Activated CD8-positive, alpha-beta memory T cell treated with anti-CD3 and anti-CD28 coated beads, Interleukin-2, amount 50 U/mL, for 24 hours (primary cell): Measurements from ENCODE around the gene EDN3.
"Not testable (repeated sequence)": the region's sequence is repeated elsewhere in the genome, so short reads cannot be mapped to it uniquely, and the experiment has no call there.

Experiments
- DNase-seq: peaks from one replicate; pipeline ENCODE4 v3.0.0-alpha.2; 2020; ENCODE audit errors: extremely low read depth

EDN3 gene

DNA sequence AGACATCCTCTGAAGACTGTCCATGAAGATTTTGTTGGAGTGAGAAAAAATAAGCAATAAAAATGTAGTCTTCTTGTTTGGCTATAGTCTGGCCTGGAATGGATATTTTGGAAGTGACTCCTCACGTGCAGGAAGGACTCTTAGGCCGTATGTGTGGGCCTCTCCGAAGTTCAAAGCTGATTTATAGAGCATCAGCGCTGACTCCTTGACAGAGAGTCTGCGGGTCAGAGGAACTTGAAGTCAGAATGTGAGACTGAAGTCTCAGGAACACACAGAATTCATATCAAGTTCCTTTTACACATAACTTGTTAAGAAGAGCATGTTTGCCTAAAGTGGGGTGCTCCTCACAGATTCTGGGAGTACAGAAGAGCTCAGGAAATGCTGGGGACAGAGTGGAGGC lies 36.1 kb downstream of the EDN3 start:
- no peak for DNase-seq

DNA sequence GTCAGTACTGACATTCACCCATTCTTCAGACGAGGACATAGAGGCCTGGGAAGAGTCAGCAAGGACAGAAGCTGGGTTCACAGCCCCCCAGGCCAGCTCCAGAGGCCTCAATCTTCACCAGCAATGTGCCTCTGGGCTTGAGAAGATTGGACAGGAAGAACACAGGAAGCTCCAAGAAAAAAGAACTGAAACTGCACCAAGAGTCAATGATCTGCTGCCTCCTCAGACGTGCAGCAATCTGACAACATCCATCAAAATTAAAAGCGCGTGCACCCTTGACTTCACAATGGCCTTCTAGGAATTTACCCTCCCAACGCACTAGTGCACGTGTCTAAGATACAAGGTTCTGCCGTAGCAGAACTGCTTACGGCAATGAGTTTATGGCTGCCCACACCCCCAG lies 38.0 kb downstream of the EDN3 start:
- not testable (repeated sequence) for DNase-seq

DNA sequence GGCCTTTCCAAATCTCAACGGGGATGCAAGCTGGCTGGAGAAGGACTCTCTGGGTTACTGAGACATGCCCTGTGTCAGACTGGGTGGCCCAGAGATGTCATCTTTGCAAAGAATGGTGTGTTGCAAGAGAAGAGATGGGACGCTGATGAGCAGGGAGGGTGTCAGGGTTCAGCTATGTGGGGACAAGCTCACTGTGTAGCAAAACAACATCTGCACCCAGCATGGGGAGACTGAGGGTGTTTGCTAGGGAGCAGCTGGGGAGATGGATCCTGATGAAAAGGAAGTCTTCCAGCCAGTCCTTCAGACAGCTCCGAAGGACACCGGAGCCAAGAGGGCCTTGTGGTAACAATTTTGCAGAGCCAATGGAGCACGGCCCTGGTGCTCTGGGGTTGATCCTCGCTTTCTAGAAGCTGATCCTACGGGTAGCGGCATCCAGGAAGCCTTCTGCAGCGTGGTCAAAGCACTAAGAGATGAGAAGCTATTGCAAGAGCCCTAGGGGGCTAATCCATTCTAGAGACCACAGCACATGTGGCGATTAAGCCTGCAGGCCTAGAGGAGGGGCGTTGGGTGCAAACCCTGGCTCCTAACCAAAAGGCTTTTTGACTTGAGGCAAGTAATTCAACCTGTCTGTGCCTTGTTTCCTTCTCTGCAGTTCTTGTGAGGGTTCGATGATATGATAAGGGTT lies 39.9 kb downstream of the EDN3 start:
- no peak for DNase-seq

DNA sequence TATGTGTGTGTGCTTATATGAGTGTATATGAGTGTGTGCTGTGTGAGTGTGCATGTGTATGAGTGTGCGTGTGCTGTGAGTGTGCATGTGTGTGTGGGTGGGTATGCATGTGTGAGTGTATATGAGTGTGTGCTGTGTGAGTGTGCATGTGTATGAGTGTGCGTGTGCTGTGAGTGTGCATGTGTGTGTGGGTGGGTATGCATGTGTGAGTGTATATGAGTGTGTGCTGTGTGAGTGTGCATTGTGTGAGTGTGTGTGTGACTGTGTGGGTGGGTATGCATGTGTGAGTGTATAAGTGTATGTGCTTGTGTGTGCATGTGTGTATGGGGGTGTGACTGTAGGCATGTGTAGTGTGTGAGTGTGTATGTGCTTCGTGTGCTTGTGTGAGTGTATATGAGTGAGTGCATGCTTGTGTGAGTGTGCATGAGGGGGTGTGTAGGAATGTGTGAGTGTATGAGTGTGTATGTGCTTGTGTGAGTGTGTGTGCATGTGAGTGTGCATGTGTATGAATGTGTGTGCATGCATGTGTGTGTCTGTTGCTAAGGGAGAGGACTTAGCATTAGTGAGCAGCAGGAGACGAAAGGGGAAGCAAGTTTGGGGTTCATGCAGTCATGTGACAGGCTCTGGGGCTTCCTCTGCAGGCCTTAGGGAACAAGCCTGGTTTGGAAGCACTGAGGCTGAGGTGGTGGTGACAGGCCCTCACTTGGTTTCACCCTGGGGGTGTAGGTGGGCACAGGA lies 41.0 kb downstream of the EDN3 start:
- DNase-seq = not testable (repeated sequence)

DNA sequence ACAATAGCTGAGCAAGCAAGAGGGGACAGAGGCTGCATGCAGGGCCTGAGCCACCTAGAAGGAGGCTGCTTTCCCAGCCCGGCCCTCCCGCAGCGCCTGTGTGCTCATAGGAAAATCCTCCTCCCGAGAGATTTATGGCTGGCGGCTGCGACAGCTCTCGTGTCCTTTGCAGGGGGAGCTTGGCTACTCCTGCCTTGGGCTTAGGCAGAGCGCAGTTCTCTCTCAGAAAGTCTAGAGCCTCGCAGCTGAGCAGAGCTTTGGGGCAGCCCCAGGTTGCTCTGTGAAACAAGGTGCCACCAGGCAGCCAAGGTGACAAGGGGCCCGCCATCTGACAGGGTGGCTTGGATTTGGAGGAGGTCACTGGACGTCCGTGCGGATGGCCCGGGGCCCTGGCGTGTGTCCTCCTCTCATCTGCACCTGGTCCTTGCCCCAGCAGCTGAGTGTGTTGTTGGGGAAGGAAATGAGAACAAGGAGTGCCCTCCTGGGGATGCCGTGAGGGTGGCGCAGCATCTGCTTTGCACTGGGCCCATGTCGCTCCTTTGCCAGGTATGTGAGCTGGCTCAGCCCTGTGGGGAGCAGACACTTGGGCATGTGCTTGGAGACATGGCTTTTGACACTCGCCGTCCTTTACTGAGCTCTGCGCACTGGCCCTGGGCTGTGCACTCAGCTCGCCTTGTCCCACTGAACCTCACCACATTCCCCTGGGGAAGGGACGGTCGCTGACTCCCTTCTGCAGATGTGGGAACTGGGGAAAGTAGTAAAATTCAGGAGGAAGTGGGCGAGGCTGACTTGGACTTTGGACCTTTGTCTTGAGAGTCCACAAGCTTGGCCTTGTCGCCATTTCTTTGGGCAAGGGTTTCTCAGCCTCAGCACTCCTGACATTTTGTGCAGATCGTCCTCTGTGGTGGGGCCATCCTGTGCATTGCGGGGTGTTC lies 41.9 kb downstream of the EDN3 start:
- DNase-seq = no peak

DNA sequence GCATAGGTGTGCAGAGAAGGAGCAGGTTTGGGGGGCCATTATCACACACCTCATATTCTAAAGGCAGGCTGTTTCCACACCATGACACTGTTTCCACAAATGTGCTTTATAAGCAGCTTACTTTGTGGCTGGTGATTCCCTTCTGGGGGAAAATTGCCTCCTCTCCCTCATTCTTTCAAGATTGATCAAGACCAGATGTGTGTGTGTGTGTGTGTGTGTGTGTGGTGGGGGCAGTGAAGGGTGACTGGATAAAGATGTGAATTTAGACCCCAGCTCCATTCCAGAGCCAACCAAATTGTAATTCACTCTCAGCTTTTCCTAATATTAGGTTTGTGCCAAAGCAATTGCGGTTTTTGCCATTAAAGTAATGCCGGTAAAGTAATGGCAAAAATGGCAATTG lies 45.6 kb downstream of the EDN3 start:
- DNase-seq = no peak

DNA sequence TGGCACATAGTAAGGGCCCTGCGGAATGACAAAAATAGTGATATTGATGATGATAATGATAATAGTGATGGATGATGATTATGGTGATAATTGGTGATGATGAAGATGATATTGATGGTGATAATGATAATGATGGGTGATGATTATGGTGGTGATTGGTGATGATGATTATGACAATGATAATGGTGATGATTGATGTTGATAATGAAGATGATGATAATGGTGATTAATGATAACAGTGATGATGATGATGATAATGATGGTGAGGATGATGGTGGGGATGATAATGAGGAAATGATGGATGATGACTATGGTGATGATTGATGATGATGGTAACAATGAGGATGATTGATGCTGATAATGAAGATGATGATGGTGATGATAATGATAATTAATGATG lies 48.9 kb downstream of the EDN3 start:
- DNase-seq = no peak

DNA sequence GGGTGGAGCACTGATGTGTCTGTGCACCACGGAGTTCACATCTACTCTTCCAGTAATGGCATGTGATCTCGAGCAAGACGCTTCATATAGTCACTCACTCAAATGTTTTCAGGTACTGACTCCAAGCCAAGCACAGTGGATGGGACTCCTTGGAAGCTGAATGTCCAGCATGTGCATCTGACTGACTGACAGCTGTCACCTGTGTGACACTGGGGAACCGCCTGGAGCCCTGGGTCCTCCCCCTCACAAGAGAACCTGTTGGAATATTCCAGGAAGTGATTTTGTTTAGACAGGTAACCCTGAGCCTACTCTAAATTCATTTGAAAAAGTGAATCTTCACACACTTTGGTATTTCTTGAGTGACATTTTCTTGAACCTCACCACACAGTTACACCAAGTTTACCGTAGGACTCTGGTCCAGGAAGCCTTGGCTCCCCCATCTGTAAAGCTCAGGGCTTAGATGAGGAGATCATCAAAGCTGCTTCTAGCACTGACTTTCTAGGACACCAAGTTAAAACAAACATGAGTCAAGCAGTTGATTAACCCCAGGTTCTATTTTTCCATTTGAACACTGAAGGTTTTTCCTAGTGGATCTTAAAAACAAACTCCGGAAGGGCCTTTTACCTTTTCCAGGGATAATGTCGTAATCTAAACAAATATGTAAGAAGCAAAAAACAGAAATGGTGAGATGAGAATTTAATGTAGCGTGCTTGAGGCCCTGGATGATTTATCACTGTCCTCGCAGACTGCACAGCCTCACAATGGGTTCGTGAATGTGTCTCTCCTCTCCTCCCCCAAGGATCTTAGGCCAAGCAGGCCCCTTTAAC lies 50.1 kb downstream of the EDN3 start:
- DNase-seq = no peak

DNA sequence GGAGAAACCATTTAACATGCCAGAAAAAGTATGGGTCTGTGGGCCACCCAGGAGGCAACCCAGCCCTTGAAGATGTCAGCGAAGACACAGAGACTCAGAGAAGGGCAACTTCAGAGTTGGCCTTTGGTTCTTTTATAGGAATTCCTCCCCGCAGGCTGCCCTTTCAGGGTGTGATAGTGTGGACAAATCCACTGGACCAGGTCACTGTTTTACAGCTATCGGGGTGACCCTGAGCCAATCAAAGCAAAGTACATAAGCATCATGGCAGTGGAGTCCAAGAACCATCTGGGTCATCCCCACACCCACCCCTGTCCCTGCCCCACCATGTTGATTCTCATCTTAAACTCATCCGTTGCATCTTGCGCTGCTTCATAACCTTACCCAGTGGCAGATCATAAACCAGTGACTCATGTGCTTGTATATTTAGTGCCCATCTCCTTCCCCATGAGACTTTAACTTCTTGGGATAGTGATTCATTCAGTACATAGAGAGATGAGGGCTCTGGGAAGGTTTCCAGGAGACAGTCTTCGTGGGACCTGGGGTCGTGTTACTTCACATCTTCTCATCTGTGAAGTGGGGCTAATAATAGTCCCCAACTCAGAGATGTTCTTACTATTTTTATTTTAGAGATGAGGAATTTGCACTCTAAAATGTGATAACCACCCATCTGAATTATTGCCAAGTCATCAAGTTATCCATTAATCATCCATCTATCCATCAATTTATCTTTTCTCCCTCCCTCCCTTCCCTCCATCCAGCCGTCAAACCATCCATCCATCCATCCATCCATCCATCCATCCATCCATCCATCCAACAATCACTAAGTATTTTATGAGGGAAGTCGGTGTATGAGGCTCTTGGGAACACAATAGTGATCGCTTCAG lies 51.0 kb downstream of the EDN3 start:
- no peak for DNase-seq

DNA sequence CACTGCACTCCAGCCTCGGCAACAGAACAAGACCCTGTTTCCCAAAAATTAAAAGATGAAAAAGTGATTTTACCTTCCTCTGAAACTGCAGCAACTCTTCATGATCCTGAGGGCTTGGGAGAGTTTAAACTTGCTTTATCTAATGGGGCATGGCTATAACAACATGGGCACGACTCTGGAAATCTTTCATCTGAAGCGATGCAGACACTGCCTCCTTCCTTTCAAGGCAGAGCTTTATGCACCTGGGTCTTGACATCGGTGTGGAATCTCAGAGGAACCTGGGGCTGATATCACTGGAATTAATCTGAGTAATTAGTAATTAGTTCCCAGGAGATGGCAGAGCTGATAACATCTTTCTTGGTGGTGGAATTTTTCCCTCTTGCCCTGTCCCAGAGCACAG lies 52.1 kb downstream of the EDN3 start:
- no peak for DNase-seq

DNA sequence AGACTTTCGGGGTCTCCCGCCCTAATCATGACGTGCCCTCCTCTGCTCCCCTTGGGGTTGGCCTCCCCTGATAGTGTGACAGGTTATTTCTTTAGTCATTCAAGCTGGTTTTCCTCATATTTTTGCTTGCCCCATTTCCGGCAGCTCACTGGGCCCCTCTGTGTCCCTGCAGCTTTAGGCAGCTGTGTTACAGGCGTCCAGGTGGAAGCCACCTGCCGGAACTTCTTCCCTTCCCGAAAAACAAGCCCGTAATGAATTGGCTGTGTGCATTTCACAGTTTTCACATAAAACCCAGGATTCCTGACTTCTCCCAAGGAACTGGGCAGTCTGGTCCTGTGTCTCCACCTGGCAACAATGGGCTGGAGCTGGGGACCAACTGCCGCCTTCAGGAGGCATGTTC lies 52.6 kb downstream of the EDN3 start:
- no peak for DNase-seq

DNA sequence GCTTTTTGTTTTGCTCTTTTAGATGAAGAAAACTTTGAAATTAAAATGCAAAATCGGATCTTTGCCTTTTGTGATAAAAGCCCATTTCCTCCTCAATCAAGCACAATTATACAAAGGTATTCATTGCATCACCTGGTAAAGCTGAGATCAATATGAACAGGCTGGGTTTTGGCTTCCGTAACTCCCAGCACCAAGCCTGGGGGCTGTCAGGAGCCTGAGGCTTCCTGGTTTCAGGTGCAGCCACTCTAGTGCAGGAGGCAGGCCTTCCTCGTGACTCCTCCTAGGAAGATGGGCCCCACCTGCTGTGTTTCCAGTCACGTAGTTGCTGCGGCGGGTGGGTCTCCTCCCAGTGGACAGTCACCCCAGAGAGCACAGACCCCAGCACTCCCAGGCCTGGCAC lies 54.0 kb downstream of the EDN3 start:
- no peak for DNase-seq

DNA sequence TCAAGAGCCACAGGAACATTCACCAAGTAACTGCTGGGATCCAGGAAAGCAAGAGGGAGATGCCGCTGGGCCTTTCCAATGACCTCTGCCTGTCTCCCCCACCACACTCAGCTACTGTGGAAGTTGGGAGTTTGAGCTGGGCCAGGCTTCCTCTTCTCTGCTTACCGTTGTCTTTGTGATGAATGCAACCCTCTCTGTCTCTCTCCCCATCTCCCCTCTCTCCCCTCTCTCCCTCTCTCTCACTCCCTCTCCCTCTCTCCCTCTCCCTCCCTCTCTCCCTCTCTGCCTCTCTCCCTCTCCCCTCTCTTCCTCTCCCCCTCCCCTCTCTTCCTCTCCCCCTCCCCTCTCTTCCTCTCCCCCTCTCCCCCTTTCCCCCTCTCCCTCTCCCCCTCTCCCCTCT lies 54.8 kb downstream of the EDN3 start:
- no peak for DNase-seq

DNA sequence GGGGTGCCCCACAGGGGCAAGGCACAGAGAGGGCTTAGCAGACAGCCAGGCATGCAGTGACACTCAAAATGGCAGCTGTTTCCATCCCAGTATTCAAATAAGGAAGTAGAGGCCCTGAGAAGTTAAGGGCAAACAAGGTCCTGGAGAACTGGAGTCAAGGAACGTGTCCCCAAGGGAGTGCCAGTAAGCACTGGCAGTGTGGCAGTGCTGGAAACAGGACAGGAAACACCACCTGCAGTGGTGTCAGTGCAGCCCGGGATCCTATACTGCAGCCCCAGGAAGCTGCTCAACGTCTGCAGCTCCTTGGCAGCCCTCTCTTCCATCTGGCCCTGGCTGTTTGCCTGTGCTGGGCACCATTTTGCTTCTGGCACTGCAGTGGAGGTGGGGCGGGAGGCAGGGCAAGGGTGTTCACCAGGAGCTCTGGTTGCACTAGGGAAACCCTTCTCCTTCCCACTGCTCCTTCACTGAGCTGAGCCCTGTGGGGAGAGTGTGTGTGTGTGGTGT lies 56.3 kb downstream of the EDN3 start:
- DNase-seq = no peak

DNA sequence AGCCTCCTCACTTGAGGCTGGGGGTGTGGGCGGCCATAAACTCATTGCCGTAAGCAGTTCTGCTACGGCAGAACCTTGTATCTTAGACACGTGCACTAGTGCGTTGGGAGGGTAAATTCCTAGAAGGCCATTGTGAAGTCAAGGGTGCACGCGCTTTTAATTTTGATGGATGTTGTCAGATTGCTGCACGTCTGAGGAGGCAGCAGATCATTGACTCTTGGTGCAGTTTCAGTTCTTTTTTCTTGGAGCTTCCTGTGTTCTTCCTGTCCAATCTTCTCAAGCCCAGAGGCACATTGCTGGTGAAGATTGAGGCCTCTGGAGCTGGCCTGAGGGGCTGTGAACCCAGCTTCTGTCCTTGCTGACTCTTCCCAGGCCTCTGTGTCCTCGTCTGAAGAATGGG lies 58.4 kb downstream of the EDN3 start:
- not testable (repeated sequence) for DNase-seq

DNA sequence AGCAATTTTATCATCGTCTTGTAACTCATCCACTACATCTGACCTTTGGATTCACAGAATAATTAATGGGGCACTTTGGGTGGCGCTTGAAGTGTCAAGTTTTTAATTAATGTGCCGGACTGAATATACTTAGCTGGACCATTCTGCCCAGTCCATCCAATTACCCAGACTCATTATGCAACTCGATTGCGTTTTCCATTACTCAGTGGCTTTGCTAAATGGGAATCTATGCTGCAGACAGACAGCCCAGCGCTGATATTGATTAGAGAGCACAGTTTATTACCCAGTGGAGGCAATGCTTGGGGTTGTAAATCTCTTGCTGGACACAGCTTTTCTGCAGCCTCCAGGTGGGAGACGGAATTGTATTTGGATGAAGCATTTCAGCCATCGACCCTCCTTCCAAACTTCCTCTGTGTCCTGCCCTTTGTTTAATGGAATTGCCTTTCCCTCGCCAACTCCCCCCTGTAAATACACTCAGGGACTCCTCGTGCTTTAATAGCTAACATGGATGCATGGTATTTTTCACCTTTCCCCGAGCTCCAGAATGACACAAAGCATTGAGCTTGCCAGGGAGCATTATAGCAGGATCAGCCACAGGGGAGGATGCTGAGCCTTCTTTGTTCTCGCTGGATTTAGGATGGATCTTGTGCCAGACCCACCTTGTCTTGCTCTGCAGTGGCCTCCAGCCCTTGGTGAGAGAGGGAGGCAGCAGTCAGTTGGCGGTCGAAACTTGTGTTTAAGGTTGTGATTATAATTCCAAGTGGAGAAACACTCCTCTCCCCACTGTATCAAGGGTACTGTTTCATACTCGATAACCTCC lies 59.7 kb downstream of the EDN3 start:
- no peak for DNase-seq

DNA sequence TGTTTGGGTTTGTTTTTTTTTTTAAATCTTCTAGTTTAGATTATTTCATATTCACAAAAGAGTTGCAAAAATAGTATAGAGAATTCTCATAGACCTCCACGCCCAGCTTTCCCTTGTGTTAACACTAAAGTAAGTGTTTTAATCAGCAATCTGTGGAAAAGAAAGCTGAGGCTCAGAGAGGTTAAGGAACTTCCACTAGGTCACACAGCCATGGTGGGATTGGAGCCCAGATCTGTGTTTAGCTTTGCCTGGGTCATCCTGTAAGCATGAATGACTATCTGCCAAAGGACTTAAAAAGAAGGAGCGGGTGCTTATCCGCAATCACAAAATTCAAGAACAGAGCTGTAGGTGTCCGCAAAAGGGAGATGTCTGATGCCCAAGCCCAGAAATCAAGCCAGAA lies 60.5 kb downstream of the EDN3 start:
- no peak for DNase-seq

DNA sequence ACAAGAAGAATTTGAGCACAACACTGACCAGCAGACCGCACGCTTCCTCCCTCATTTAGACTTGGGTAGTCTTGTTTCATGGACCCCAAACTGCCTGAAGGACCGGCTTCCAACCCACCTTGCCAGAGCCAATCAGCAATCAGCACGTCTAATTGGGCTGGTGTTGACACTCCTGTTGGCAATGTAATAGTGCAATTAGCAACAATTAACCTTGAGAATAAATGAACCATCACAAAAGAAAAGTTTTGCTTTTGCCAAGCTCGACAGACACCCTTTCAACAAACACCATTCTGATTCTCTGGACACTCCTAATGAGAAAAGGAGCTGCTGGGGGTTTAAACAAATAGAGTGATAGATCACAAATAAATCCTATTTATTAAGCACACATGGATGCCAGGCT lies 61.0 kb downstream of the EDN3 start:
- DNase-seq = no peak

DNA sequence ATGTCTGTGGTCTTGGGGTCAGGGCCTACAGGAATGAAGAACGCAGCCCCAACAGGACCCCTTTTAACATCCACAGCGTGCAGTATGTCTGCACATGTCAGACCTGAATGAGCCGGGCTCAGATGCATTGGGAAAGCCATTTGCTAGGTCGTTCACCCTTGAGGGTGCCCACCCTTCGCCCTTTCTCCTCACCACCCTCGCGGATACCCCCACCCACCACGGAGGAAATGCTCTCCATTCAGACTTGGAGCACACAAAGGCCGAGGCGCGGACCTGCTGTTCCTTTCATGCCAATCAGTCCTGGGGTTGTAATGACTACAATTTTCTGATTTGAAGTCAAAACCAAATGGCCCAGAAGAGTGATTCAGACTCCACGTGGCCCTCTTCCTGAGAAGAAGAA lies 62.7 kb downstream of the EDN3 start:
- DNase-seq = no peak

DNA sequence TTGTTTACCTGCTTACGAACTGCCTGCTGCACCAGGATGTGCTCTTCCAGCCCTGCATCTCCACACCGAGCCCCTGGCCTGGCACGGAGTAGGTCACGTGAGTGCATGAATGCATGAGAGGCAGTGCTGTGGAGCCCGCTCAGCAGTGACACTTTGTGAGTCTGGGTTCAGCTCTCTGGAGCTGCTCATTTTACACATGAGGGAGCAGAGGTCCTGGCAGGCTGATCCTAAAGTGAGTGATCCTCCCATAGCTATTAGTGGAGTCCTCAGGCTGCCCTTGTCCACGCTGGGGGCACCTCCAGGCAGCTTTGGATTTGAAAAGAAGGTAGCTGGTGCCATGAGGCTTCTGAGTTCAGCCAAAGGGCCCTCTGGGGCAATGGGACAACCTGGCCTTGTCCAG lies 64.2 kb downstream of the EDN3 start:
- DNase-seq = no peak
